WTC11 (cell line): ENCODE data around the gene VPS52. TPM values are rescaled to one million over a fixed set of nuclear protein-coding genes. Genes with fewer than 3 reads are reported as not detected.
"Not testable (repeated sequence)": the region's sequence is repeated elsewhere in the genome, so short reads cannot be mapped to it uniquely, and the experiment has no call there.

Experiments used
- ATAC-seq: fragments of 200-7000 bp; cut with Tn5 transposase; 2 replicates; pipeline ENCODE4 v1.10.0; 2021; ENCODE audit warnings: mild to moderate bottlenecking, moderate library complexity
- CTCF ChIA-PET: fragments of 300-600 bp; sonication (Branson Sonifier 250); formaldehyde crosslinking; loops from one replicate; lab custom pipeline; 2021; ENCODE audit warnings: antibody characterized with exemption; lab: Charles Lee
- POLR2A ChIA-PET: fragments of 350-600 bp; sonication (Branson Sonifier 250); formaldehyde crosslinking; loops from one replicate; lab custom pipeline; 2021; ENCODE audit warnings: antibody characterized with exemption; lab: Charles Lee
- DNase-seq: peaks from one replicate; pipeline ENCODE4 v3.0.0; 2021; ENCODE audit warnings: low spot score
- H3K27ac Mint-ChIP-seq: 2 replicates; pipeline ENCODE4 v1.8.0; 2021; ENCODE audit warnings: mixed read lengths
- H3K27me3 Mint-ChIP-seq: 2 replicates; pipeline ENCODE4 v1.8.0; 2021; ENCODE audit warnings: low read depth, mild to moderate bottlenecking, moderate library complexity, mixed read lengths
- H3K36me3 Mint-ChIP-seq: 2 replicates; pipeline ENCODE4 v1.8.0; 2021; ENCODE audit warnings: mixed read lengths
- H3K4me1 Mint-ChIP-seq: 2 replicates; pipeline ENCODE4 v1.8.0; 2022; ENCODE audit warnings: mixed read lengths
- H3K4me3 Mint-ChIP-seq: 2 replicates; pipeline ENCODE4 v1.8.0; 2021; ENCODE audit warnings: mild to moderate bottlenecking, moderate library complexity, mixed read lengths
- H3K9me3 Mint-ChIP-seq: 2 replicates; pipeline ENCODE4 v1.8.0; 2021; ENCODE audit warnings: mixed read lengths
- CREB1 ChIP-seq: sonication (generic); formaldehyde crosslinking; IDR thresholded peaks from 2 replicates; pipeline ENCODE4 v1.8.0; 2023; ENCODE audit warnings: mild to moderate bottlenecking, missing genetic modification reagents
- GABPB1 ChIP-seq: sonication (generic); formaldehyde crosslinking; IDR thresholded peaks from 2 replicates; pipeline ENCODE4 v1.8.1; 2023; ENCODE audit warnings: mild to moderate bottlenecking, missing genetic modification reagents
- NR1H2 ChIP-seq: sonication (generic); formaldehyde crosslinking; IDR thresholded peaks from 2 replicates; pipeline ENCODE4 v1.9.0; 2021; ENCODE audit warnings: mild to moderate bottlenecking, moderate library complexity, missing genetic modification reagents
- NR3C1 ChIP-seq: sonication (generic); formaldehyde crosslinking; conservative IDR thresholded peaks from 2 replicates; pipeline ENCODE4 v1.8.1; 2023; ENCODE audit warnings: low read depth, mild to moderate bottlenecking, missing genetic modification reagents
- OVOL2 ChIP-seq: fragments of 250-450 bp; sonication (Bioruptor Pico); IDR thresholded peaks from 2 replicates; pipeline ENCODE4 v1.9.0; 2021; ENCODE audit warnings: mild to moderate bottlenecking, borderline replicate concordance
- TEAD1 ChIP-seq: sonication (generic); formaldehyde crosslinking; IDR thresholded peaks from 2 replicates; pipeline ENCODE4 v1.8.0; 2022; ENCODE audit warnings: mild to moderate bottlenecking, missing genetic modification reagents
- ZNF317 ChIP-seq: sonication (generic); formaldehyde crosslinking; IDR thresholded peaks from 2 replicates; pipeline ENCODE4 v1.8.1; 2023; ENCODE audit warnings: low read depth, mild to moderate bottlenecking, moderate library complexity, missing genetic modification reagents, borderline replicate concordance
- ZNF416 ChIP-seq: fragments of 250-450 bp; sonication (Bioruptor Pico); IDR thresholded peaks from 2 replicates; pipeline ENCODE4 v1.9.0; 2021; ENCODE audit warnings: mild to moderate bottlenecking, inconsistent platforms
- ZNF423 ChIP-seq: fragments of 250-450 bp; sonication (Bioruptor Pico); IDR thresholded peaks from 2 replicates; pipeline ENCODE4 v2.1.2; 2022; ENCODE audit warnings: mild to moderate bottlenecking, moderate library complexity
- total RNA-seq: library from RNA; stranded (reverse); gene quantifications from 3 replicates; pipeline ENCODE4 v1.2.3, GENCODE V29; 2021
- TF ChIP-seq, protein P1 (sequence below): sonication (generic); formaldehyde crosslinking; IDR thresholded peaks from 2 replicates; pipeline ENCODE4 v1.8.0; 2022; ENCODE audit warnings: mild to moderate bottlenecking, missing genetic modification reagents
- TF ChIP-seq, protein P2 (sequence below): sonication (generic); formaldehyde crosslinking; IDR thresholded peaks from 2 replicates; pipeline ENCODE4 v1.8.0; 2023; ENCODE audit warnings: missing genetic modification reagents
- TF ChIP-seq, protein P3 (sequence below): sonication (generic); formaldehyde crosslinking; conservative IDR thresholded peaks from 2 replicates; pipeline ENCODE4 v1.8.1; 2023; ENCODE audit warnings: mild to moderate bottlenecking, low read depth, missing genetic modification reagents, moderate library complexity
- TF ChIP-seq, protein P4 (sequence below): sonication (generic); formaldehyde crosslinking; IDR thresholded peaks from 2 replicates; pipeline ENCODE4 v1.8.1; 2023; ENCODE audit warnings: mild to moderate bottlenecking, moderate library complexity, missing genetic modification reagents
- TF ChIP-seq, protein P5 (sequence below): fragments of 250-450 bp; sonication (Bioruptor Pico); IDR thresholded peaks from 2 replicates; pipeline ENCODE4 v1.9.0; 2021; ENCODE audit warnings: mild to moderate bottlenecking

The VPS52 gene
- total RNA-seq, 1 experiment from 2014 or later: 46.8 TPM

DNA sequence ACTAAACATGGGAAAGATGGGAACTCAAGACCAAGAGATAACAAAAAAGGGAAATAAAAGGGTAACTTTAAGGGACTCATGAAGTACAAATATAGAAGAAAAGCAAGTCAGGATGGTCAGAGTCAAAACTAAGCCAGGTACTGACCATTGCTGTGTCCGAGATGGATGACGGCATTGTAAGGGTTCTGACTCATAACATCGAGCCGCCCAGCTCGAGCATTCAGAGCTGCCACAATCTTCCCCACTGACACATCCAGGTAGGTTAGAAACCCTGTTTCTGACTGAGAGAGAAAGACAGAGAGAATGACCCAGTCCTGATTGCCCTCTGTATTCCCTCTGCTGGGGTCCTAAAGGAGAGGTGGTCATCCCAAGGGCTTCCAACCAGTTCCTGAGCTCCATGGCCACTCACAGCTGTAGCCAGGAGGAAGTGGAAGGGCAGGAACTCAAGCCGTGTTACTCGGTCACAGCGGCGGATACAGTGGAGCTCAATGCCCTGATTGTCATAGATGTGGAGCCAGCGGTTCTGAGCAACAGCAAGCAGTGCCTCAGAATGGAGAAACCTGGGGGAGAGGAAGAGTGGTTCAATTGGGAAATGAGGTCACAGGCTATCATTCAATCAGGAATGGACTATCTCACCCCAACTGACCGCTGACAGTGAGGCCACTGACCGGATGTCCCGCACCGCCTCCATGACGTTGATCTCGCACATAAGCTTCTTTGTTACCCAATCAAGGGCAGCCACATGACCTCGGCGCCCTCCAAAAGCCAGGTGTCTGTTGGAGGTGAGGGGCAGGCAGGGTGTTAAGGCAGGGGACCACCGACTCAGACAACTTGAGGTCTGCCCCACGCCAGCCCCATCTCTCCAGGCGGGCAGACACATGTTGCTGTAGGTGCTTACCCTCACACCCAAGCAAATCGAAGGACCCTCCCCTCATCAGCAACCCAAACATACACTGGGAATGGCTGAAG, 15.6 kb upstream of the VPS52 start (continued):
- TF ChIP-seq NR1H2 (CRISPR knock-in tag): no peak

GRCh38 chr6:33285214-33285613, 13.5 kb upstream of the VPS52 start:
- DNase-seq, H3K27me3 Mint-ChIP-seq, CTCF ChIA-PET, POLR2A ChIA-PET, H3K4me3 Mint-ChIP-seq, H3K9me3 Mint-ChIP-seq, ATAC-seq, H3K27ac Mint-ChIP-seq: not testable (repeated sequence)
- H3K4me1 Mint-ChIP-seq: peaks cover 20% of the 10 kb centered on the region
- H3K36me3 Mint-ChIP-seq: peaks cover 27% of the 10 kb centered on the region

DNA sequence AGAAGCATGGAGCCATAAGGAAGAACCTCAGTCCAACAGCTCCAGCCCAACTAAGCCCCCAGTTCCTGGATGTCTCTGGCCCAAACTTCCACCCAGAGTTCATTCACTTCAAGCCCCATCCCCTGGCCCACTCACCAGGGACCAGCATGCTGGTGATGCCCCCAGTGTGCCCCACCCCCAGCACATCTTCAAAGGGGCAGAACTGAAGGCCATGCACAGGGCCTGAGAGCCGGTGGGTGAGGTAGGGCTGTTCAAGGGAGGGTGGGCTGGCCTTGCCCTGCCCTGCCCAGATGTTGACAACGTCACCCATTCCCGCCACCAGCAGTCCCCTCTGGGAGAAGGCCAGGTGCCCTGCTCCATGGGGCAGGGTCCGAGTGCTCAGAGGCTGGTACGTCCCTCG, 8.9 kb upstream of the VPS52 start:
- H3K9me3 Mint-ChIP-seq: no peaks in the 10 kb centered on the region
- H3K4me1 Mint-ChIP-seq: peaks cover 21% of the 10 kb centered on the region
- H3K27ac Mint-ChIP-seq: peak overlapping the region; percentile 68; the same call in 1 of the 2 replicates
- no peaks in the 10 kb centered on the region for H3K27me3 Mint-ChIP-seq
- no peak overlapping the region for H3K4me3 Mint-ChIP-seq
- ATAC-seq (no peak), DNase-seq (no peak)
- ChIA-PET CTCF (no interaction called here), POLR2A (no interaction called here)
- H3K36me3 Mint-ChIP-seq: peaks cover 22% of the 10 kb centered on the region
- TF ChIP-seq GABPB1 (CRISPR knock-in tag) (no peak), NR3C1 (CRISPR knock-in tag) (no peak), ZNF423 (CRISPR knock-in tag) (no peak), ZNF317 (CRISPR knock-in tag) (no peak), TEAD1 (CRISPR knock-in tag) (no peak)
- TF ChIP-seq, protein P1, sequence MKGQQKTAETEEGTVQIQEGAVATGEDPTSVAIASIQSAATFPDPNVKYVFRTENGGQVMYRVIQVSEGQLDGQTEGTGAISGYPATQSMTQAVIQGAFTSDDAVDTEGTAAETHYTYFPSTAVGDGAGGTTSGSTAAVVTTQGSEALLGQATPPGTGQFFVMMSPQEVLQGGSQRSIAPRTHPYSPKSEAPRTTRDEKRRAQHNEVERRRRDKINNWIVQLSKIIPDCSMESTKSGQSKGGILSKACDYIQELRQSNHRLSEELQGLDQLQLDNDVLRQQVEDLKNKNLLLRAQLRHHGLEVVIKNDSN (CRISPR knock-in tag): no peak
- TF ChIP-seq, protein P2, sequence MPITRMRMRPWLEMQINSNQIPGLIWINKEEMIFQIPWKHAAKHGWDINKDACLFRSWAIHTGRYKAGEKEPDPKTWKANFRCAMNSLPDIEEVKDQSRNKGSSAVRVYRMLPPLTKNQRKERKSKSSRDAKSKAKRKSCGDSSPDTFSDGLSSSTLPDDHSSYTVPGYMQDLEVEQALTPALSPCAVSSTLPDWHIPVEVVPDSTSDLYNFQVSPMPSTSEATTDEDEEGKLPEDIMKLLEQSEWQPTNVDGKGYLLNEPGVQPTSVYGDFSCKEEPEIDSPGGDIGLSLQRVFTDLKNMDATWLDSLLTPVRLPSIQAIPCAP: no peak

DNA sequence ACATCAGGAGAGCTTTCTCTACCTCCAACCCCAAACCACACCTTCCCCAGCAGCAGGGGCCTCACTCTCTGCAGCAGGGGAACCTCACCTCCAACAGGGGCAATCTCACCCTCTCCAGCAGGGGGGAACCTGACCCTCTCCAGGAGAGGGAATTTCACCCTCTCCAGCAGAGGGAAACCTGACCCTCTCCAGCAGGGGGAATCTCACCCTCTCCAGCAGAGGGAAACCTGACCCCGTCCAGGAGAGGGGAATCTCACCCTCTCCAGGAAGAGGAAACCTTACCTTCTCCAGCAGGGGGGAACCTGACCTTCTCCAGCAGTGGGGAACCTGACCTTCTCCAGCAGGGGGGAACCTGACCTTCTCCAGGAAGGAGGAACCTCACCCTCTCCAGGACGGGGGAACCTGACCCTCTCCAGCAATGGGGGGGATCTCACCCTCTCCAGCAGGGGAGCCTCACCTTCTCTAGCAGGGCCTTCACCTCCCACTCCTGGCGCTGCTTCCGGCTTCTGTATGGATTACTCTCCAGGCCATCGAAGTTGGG, 8.4 kb upstream of the VPS52 start:
- POLR2A ChIA-PET: no interaction called here
- Mint-ChIP-seq H3K4me1 (peaks cover 26% of the 10 kb centered on the region), H3K27me3 (no peaks in the 10 kb centered on the region), H3K36me3 (peaks cover 27% of the 10 kb centered on the region)
- ATAC-seq (peak; percentile 33), DNase-seq (peak; percentile 72)
- TF ChIP-seq ZNF423 (CRISPR knock-in tag): peak; percentile 67
- no peak for TF ChIP-seq ZNF416 (CRISPR knock-in tag)
- TF ChIP-seq, all 79 proteins: peak for 1
- Mint-ChIP-seq H3K9me3 (no peaks in the 10 kb centered on the region), H3K27ac (no peak overlapping the region), H3K4me3 (no peak overlapping the region)
- CTCF ChIA-PET: interaction anchor here (0.6 to 1.0 kb wide), 4 partner anchors 10 to 33 kb away, joined by 3 to 4 read pairs (median 4); partner anchors contain the start of gene PFDN6

DNA sequence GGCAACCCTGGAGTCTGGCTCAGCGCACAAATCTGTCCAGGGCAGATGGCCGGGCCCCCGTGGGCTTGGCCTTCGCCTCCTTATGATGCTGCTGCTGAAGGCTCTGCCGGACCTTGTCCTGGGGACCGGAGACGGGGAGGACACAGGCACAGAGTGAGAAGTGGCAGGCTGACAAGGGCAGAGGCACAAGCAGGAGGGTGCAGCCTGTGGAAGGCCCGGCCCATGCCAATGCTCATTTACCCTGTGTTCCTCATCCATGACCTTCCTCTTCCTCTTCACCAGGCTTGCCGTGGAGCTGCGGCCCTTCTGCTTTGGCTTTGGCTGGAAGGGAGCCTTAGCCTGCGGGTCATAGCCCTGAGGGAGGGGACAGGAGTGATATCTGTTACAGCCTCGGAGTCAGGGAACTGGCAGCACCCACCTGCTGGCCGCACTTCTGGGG, 7.6 kb upstream of the VPS52 start:
- Mint-ChIP-seq H3K4me3 (no peak overlapping the region), H3K9me3 (no peaks in the 10 kb centered on the region), H3K4me1 (peaks cover 34% of the 10 kb centered on the region), H3K36me3 (peaks cover 31% of the 10 kb centered on the region), H3K27me3 (no peaks in the 10 kb centered on the region), H3K27ac (no peak overlapping the region)
- POLR2A ChIA-PET: no interaction called here
- CTCF ChIA-PET: interaction anchor here (0.6 to 3.1 kb wide), 8 partner anchors 11 to 146 kb away, joined by 3 to 40 read pairs (median 4); partner anchors contain the start of genes PFDN6 and RGL2
- no peak for ATAC-seq
- DNase-seq: no peak
- TF ChIP-seq, protein P3, sequence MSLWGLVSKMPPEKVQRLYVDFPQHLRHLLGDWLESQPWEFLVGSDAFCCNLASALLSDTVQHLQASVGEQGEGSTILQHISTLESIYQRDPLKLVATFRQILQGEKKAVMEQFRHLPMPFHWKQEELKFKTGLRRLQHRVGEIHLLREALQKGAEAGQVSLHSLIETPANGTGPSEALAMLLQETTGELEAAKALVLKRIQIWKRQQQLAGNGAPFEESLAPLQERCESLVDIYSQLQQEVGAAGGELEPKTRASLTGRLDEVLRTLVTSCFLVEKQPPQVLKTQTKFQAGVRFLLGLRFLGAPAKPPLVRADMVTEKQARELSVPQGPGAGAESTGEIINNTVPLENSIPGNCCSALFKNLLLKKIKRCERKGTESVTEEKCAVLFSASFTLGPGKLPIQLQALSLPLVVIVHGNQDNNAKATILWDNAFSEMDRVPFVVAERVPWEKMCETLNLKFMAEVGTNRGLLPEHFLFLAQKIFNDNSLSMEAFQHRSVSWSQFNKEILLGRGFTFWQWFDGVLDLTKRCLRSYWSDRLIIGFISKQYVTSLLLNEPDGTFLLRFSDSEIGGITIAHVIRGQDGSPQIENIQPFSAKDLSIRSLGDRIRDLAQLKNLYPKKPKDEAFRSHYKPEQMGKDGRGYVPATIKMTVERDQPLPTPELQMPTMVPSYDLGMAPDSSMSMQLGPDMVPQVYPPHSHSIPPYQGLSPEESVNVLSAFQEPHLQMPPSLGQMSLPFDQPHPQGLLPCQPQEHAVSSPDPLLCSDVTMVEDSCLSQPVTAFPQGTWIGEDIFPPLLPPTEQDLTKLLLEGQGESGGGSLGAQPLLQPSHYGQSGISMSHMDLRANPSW: no peak
- no peak for TF ChIP-seq GABPB1 (CRISPR knock-in tag)
- no peak for TF ChIP-seq CREB1 (CRISPR knock-in tag)
- TF ChIP-seq OVOL2 (CRISPR knock-in tag): no peak
- TF ChIP-seq, protein P4, sequence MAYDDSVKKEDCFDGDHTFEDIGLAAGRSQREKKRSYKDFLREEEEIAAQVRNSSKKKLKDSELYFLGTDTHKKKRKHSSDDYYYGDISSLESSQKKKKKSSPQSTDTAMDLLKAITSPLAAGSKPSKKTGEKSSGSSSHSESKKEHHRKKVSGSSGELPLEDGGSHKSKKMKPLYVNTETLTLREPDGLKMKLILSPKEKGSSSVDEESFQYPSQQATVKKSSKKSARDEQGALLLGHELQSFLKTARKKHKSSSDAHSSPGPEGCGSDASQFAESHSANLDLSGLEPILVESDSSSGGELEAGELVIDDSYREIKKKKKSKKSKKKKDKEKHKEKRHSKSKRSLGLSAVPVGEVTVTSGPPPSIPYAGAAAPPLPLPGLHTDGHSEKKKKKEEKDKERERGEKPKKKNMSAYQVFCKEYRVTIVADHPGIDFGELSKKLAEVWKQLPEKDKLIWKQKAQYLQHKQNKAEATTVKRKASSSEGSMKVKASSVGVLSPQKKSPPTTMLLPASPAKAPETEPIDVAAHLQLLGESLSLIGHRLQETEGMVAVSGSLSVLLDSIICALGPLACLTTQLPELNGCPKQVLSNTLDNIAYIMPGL (CRISPR knock-in tag): no peak
- TF ChIP-seq, protein P2: no peak
- TF ChIP-seq, protein P5, sequence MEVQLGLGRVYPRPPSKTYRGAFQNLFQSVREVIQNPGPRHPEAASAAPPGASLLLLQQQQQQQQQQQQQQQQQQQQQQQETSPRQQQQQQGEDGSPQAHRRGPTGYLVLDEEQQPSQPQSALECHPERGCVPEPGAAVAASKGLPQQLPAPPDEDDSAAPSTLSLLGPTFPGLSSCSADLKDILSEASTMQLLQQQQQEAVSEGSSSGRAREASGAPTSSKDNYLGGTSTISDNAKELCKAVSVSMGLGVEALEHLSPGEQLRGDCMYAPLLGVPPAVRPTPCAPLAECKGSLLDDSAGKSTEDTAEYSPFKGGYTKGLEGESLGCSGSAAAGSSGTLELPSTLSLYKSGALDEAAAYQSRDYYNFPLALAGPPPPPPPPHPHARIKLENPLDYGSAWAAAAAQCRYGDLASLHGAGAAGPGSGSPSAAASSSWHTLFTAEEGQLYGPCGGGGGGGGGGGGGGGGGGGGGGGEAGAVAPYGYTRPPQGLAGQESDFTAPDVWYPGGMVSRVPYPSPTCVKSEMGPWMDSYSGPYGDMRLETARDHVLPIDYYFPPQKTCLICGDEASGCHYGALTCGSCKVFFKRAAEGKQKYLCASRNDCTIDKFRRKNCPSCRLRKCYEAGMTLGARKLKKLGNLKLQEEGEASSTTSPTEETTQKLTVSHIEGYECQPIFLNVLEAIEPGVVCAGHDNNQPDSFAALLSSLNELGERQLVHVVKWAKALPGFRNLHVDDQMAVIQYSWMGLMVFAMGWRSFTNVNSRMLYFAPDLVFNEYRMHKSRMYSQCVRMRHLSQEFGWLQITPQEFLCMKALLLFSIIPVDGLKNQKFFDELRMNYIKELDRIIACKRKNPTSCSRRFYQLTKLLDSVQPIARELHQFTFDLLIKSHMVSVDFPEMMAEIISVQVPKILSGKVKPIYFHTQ (CRISPR knock-in tag): no peak
- TF ChIP-seq ZNF317 (CRISPR knock-in tag): no peak
